GM12875 (cell line): ENCODE data around the gene SUGCT.

Experiments
- H3K4me3 ChIP-seq: one replicate; pipeline ENCODE4 v1.5.1; 2011; ENCODE audit warnings: low read depth, low read length, control low read depth
- CTCF ChIP-seq: IDR thresholded peaks from 2 replicates; pipeline ENCODE4 v1.5.1; 2011; ENCODE audit warnings: low read depth, mild to moderate bottlenecking, control low read depth, inconsistent platforms, low read length, moderate library complexity, borderline replicate concordance; ENCODE audit not compliant: insufficient read depth

The SUGCT gene

GRCh38 chr7:40804477-40805215 is 669.8 kb downstream of the SUGCT start:
- no peak overlapping the region for H3K4me3 ChIP-seq
- TF ChIP-seq CTCF = no peak

GRCh38 chr7:40805361-40805760 is 670.6 kb downstream of the SUGCT start:
- no peak for TF ChIP-seq CTCF
- no peak overlapping the region for H3K4me3 ChIP-seq

GRCh38 chr7:40808378-40808942 is 673.7 kb downstream of the SUGCT start:
- TF ChIP-seq CTCF = no peak

GRCh38 chr7:40810274-40810673 is 675.5 kb downstream of the SUGCT start:
- no peak for TF ChIP-seq CTCF
- no peak overlapping the region for H3K4me3 ChIP-seq

More at GRCh38 chr7:40808378-40808942, 673.7 kb downstream of the SUGCT start:
- H3K4me3 ChIP-seq = no peak overlapping the region

- no peak for TF ChIP-seq CTCF
- no peak overlapping the region for H3K4me3 ChIP-seq
Measured at GRCh38 chr7:40811666-40812065, 676.9 kb downstream of the SUGCT start.

GRCh38 chr7:40815022-40815421 is 680.2 kb downstream of the SUGCT start:
- no peak overlapping the region for H3K4me3 ChIP-seq
- TF ChIP-seq CTCF = no peak

GRCh38 chr7:40815512-40815911 is 680.7 kb downstream of the SUGCT start:
- H3K4me3 ChIP-seq = no peak overlapping the region
- no peak for TF ChIP-seq CTCF
